GM19043 (cell line): Measurements from ENCODE around the gene SLC35F5.
"Not testable (repeated sequence)": the region's sequence is repeated elsewhere in the genome, so short reads cannot be mapped to it uniquely, and the experiment has no call there.

ENCODE experiments used
- ATAC-seq: cut with Tn5 transposase; IDR thresholded peaks from one replicate; pipeline ENCODE4 v1.9.1; 2021; ENCODE audit warnings: low read depth; ENCODE audit not compliant: unreplicated experiment

Gene SLC35F5

GRCh38 chr2:113757138-113757657 is 756 bp upstream of the SLC35F5 start:
- ATAC-seq, result no peak

DNA sequence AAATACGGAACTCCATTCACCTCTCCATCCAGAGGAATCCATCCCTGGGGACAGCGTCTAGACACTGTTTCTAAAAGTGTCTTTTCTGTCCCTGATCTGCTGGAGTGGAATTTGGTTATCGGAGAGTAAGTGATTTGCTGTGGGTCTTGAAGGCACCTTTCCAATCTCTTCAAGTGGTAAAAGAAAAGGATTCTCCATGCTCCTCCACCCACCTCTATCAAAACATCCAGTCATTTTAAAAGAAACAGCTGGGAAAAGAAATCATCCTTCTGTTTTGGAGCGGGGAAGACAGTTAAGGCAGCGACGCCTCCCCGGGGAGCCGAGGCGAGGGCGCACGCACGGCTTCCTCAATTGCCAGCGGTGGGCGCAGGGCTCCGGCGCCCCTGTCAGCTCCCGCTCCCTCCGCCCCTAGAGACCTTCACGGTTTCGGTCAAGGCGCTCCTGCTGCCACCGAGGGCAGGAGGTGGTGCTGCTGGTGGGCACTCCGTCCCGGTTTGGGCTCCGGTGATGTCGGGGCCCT is 547 bp downstream of the SLC35F5 start:
- peak; percentile 29 for ATAC-seq

DNA sequence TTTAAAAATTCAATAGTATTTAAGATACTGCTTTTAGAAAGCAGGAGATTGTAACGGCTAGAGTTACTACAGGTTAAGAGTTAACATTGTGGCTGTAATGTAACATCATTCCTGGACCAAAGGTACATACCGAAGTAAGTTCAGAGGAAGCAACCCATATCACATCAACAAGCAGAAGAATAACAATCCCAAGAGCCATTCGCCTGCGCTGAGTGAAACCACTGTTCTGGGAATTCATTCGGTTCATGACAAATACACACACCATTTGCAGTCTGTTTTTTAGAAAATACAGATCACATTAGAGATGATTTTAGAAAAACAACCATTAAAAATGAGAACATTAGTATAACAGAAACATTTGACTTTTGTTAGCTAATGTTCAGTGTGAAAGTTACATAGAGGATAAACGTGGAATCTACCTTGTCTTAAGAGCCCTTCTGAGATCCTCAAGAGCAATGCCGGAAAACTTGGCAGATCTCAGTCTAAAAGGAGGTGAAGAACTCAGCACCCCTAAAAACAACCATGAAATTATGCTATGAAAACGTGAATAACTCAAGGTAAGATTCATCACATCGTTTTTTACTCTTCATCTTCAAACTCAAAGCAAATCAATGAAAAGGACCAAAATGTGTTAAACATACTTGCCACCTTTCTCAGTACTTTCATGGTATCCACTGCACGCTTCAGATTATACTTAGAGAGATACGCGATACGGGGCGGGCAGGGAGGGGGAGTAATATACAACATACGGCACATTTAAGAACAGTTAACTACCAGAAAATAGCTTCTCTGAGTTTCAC is 1.2 kb downstream of the SLC35F5 start:
- ATAC-seq, result no peak

GRCh38 chr2:113754160-113754559 is 2.3 kb downstream of the SLC35F5 start:
- ATAC-seq, result no peak

DNA sequence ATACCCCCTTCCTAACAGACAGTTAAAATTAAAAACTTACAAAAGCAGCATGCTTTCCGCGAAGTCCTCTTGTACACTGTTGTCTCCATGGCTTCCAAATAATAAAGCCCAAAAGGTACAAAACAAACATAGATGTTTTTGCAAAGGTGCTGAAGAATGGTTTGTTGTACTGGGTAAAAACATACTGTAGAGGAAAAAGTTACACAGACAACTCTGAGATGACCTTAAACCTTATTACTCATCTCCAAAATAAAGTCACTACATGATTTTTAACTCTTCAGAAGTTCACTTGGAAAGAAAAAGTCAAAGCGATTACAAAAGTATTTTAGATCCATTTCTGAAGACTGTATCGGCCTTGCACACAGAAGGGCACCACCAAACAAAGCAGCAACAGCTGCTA is 6.1 kb downstream of the SLC35F5 start:
- no peak for ATAC-seq

GRCh38 chr2:113741091-113741490 is 15.4 kb downstream of the SLC35F5 start:
- no peak for ATAC-seq

DNA sequence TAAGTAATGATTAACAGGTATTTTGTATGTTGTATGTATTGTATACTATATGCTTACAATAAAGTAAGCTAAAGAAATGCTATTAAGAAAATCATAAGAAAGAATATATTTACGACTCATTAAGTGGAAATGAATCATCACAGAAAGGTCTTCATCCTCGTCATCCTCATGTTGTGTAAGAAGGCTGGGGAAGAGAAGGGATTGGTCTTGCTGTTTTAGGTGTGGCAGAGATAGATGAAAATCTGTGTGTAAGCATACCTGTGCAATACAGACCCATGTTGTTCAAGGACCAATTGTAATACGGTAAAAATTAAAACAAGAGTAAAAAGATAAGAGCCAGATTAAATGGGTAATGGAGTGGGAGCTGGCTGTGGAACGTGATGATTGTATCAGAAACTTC is 16.6 kb downstream of the SLC35F5 start:
- no peak for ATAC-seq

DNA sequence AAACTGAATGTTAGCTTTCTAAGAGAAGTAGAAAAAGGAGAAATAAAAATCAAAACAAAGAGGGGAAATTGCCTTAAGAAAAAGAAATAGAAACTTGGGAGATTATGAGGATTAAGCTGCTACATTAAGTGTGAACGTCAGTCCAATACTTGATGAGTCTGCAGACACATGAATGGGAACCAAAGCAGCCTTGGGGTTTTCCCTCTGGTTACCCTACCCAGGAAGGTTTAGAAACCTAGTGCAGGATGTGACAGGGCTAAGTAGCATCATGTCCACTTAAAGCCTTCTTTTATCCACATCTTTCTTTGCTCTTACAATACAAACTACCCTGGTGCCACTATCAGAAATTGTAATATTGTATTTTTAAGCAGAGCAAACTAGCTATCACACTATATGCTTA is 22.3 kb downstream of the SLC35F5 start:
- peak; percentile 87 for ATAC-seq

- ATAC-seq, result no peak
Measured at GRCh38 chr2:113724010-113724409, 32.4 kb downstream of the SLC35F5 start.

GRCh38 chr2:113723411-113723810 is 33.0 kb downstream of the SLC35F5 start:
- no peak for ATAC-seq

DNA sequence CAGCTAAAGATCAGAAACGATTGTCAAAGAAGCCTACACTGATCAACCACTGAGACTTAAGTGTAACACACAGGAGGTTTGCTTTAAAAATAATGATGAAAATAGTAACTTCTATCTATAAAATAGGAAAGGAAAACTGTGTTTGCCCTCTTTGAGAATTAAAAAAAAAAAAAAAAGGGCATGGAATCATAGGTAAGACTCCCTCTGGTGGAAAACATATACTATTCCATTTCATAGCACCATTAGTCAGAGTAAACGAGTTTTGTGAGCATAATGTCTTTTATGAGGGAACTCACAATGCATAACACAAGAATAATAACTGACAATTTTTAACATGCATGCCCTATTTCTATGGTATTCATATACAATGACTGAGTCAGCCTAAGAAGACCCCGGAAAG is 36.3 kb downstream of the SLC35F5 start:
- no peak for ATAC-seq

- no peak for ATAC-seq
Measured at GRCh38 chr2:113716291-113716690, 40.2 kb downstream of the SLC35F5 start.

DNA sequence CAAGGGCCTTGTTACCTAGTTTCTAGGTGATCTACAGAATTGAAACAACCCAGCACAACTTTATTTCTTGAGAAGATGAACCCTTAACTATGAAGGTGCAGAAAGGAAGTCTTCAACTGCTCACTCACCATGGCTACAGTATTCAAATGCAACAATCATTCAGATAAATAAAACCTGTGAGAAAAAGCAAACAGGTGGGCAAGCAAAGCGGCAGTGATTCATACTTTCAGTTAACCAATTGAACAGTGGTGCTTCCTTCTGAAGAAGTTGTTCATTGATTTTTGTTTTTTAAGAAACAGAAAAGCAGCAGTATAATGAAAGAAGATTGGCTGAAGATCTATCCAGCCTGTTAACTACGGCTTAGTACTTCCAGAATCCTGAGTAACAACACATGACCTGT is 43.5 kb downstream of the SLC35F5 start:
- no peak for ATAC-seq

DNA sequence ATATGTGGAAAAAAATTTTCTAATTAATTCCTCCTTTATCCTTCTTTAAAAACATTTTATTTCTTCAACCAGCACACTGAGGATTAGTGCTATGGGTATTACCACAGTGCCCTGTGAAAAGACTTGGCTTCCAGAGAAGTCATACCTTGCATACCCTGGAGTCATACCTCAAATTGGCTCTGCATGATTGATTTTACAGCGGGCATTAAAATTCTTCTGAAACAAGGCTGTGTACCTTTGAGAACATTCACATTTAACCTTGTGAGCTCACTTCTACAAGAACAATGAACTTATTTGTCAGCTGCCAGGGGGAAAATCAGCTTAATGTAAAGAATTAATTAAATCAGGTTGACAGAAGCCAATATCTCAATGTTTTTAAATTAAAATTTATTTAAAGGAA is 44.6 kb downstream of the SLC35F5 start:
- ATAC-seq, result no peak

DNA sequence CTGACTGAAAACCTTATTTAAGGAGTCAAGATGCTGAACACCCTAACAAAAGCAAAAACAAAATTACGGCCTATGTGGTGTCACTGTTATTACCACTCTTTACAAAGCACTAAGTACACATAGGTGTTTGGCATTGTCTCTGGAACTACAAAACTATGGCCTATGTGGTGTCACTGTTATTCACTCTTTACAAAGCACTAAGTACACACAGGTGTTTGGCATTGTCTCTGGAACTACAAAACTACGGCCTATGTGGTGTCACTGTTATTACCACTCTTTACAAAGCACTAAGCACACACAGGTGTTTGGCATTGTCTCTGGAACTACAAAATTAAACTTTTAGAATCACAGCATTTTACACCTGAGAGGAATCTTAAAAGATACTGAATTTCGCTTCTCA is 47.4 kb downstream of the SLC35F5 start:
- no peak for ATAC-seq

DNA sequence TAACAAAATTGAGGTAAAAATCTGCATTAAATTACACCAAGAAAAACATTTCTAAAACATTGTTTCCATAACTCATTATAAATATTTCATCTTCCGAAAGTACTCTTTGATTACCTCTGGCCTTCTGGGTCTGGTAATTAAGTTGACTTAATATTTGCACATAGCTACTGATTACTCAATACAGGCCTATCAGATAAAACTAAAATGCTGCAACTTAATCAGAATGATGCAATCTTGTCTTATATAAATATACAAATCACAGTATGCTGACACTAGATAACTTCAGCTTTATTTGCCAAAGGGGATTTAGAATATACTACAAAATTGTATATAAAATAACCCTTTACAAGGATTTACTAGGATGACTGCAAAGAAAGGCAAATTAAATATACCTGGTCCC is 49.3 kb downstream of the SLC35F5 start:
- no peak for ATAC-seq

GRCh38 chr2:113705982-113706523 is 50.4 kb downstream of the SLC35F5 start:
- no peak for ATAC-seq

DNA sequence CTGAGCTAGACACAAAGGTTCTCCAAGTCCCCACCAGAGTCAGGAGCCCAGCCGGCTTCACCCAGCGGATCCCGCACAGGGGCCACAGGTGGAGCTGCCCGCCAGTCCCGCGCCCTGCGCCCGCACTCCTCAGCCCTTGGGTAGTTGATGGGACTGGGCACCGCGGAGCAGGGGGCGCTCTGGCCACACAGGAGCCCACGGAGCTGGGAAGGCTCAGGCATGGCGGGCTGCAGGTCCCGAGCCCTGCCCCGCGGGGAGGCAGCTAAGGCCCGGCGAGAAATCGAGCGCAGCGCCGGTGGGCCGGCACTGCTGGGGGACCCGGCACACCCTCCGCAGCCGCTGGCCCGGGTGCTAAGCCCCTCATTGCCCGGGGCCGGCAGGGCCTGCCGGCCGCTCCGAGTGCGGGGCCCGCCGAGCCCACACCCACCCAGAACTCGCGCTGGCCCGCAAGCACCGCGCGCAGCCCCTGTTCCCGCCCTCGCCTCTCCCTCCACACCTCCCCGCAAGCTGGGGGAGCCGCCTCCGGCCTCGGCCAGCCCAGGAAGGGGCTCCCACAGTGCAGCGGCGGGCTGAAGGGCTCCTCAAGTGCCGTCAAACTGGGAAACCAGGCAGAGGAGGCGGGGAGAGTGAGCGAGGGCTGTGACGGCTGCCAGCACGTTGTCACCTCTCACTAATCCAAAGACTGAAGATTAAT is 52.0 kb downstream of the SLC35F5 start:
- not testable (repeated sequence) for ATAC-seq

DNA sequence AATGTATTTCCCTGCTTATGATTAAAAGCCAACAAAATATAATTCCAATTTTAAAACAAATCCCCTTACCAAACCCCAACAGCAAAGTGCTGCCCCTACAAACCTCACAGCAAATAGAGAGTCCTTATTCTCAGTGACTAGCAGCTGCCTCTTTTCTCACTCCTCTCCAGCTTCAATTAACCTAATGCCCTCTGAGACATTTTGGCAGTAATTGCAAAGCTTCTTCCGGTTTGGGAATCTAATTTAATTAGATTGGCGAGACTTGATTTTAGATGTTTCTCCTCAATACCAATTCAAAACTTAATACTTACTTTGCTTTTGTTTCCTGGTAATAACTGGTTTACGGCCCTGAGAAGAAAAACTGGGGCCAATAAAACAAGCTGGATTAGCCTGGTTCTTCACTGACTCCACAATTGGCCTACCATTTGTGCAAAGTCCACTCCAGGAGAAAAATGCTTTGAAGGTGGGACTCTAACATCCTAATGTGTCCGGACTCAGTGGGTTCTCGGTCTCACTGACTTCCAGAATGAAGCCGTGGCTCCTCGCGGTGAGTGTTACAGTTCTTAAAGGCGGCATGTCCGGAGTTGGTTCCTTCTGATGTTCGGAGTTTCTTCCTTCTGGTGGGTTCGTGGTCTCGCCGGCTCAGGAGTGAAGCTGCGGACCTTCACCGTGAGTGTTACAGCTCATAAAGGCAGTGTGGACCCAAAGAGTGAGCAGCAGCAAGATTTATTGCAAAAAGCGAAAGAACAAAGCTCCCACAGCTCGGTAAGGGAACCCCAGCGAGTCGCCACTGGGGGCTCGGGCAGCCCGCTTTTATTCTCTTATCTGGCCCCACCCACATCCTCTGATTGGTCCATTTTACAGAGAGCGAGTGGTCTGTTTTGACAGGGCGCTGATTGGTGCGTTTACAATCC is 52.8 kb downstream of the SLC35F5 start:
- ATAC-seq, result no peak

DNA sequence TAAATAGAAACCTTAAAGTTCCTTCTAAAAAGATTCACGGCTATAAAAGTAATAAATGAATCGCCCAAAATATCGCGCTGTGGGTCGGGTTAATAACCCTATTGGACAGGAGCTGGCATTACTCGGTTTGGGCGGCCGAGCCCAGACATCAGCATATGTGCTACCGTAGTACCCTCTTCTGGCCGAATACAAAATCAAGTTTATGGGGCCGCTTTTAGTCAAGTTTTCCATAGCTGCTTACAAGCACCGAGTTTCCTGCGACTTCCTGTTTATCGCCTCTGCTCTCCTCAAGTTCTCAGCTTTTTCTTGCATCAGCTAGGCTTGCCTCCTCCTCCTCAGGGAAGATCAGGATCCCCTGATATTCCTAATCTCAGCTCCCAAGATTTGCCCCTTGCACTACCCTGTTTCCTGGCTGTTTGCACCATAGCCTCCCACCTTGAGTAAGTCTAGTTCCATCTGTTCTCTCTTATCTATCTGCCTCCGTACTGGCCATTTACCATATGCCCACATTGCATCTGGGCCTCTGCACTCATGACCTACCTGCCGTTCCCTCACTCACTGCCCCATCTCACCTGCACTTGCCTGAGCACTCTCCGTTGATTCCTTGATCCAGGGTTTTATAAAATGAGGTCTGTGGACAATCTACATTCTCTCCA is 56.1 kb downstream of the SLC35F5 start:
- peak; percentile 89 for ATAC-seq
